Smooth muscle cell (in vitro differentiated cells): ENCODE results near the gene STAB2. TPM values are rescaled to one million over a fixed set of nuclear protein-coding genes. Genes with fewer than 3 reads are reported as not detected.

Experiments
- DNase-seq: peaks from one replicate; lab custom pipeline; 2025; ENCODE audit not compliant: unreplicated experiment; lab: John Stamatoyannopoulos, UW
- H2AFZ ChIP-seq: fragments of 200-600 bp; sonication (generic); 2 replicates; pipeline ENCODE4 v1.6.0; 2016; ENCODE audit warnings: antibody characterized with exemption, low read depth, mild to moderate bottlenecking
- H3F3A ChIP-seq: fragments of 200-600 bp; sonication (generic); 2 replicates; pipeline ENCODE4 v1.6.0; 2017; ENCODE audit warnings: antibody characterized with exemption, low read depth
- H3K27ac ChIP-seq: fragments of 200-600 bp; sonication (generic); 2 replicates; pipeline ENCODE4 v1.5.1; 2016; ENCODE audit warnings: low read depth, mild to moderate bottlenecking
- H3K27me3 ChIP-seq: fragments of 200-600 bp; sonication (generic); 2 replicates; pipeline ENCODE4 v1.6.1; 2016; ENCODE audit warnings: low read depth, mild to moderate bottlenecking
- H3K36me3 ChIP-seq: fragments of 200-600 bp; sonication (generic); 2 replicates; pipeline ENCODE4 v1.5.1; 2016; ENCODE audit warnings: low read depth
- H3K4me1 ChIP-seq: fragments of 200-600 bp; sonication (generic); 2 replicates; pipeline ENCODE4 v1.5.1; 2016; ENCODE audit warnings: low read depth
- H3K4me2 ChIP-seq: fragments of 200-600 bp; sonication (generic); 2 replicates; pipeline ENCODE4 v1.6.0; 2016; ENCODE audit warnings: mild to moderate bottlenecking
- H3K4me3 ChIP-seq: fragments of 200-600 bp; sonication (generic); 2 replicates; pipeline ENCODE4 v1.5.1; 2016; ENCODE audit warnings: mild to moderate bottlenecking
- H3K79me2 ChIP-seq: fragments of 200-600 bp; sonication (generic); 2 replicates; pipeline ENCODE4 v1.6.0; 2016; ENCODE audit warnings: low read depth, mild to moderate bottlenecking
- H3K9ac ChIP-seq: fragments of 200-600 bp; sonication (generic); 2 replicates; pipeline ENCODE4 v1.6.0; 2016; ENCODE audit warnings: low read depth
- H3K9me3 ChIP-seq: fragments of 200-600 bp; sonication (generic); replicated peaks from 2 replicates; pipeline ENCODE4 v1.5.1; 2016; ENCODE audit warnings: low read depth
- H4K20me1 ChIP-seq: fragments of 200-600 bp; sonication (generic); 2 replicates; pipeline ENCODE4 v1.6.0; 2016; ENCODE audit warnings: low read depth
- WGBS: methylation state at CpG from one replicate; pipeline ENCODE4 v1.1.7; 2016; ENCODE audit warnings: low lambda C conversion rate; 5-methylcytosine and 5-hydroxymethylcytosine counted together
- polyA plus RNA-seq: library from polyadenylated mRNA; unstranded; fragments of >200 nt; fragmentation: Nextera tagmentation; extraction: Ambion mirVana; gene quantifications from 2 replicates; pipeline ENCODE4 v1.2.1, GENCODE V29; 2016
- total RNA-seq: library from RNA; depleted of rRNA; stranded (reverse); fragments of >200 nt; gene quantifications from 2 replicates; pipeline ENCODE4 v1.2.3, GENCODE V29; 2014
- TF ChIP-seq, protein P1 (sequence below): fragments of 200-600 bp; sonication (generic); IDR thresholded peaks from 2 replicates; pipeline ENCODE4 v1.5.1; 2017; ENCODE audit warnings: borderline replicate concordance, mild to moderate bottlenecking, antibody characterized with exemption; ENCODE audit not compliant: insufficient read depth, poor library complexity, severe bottlenecking

The STAB2 gene
- total and polyA plus RNA-seq, 2 experiments from 2014 or later = not detected

GRCh38 chr12:103710544-103710943, 123.5 kb downstream of the STAB2 start:
- TF ChIP-seq, protein P1, sequence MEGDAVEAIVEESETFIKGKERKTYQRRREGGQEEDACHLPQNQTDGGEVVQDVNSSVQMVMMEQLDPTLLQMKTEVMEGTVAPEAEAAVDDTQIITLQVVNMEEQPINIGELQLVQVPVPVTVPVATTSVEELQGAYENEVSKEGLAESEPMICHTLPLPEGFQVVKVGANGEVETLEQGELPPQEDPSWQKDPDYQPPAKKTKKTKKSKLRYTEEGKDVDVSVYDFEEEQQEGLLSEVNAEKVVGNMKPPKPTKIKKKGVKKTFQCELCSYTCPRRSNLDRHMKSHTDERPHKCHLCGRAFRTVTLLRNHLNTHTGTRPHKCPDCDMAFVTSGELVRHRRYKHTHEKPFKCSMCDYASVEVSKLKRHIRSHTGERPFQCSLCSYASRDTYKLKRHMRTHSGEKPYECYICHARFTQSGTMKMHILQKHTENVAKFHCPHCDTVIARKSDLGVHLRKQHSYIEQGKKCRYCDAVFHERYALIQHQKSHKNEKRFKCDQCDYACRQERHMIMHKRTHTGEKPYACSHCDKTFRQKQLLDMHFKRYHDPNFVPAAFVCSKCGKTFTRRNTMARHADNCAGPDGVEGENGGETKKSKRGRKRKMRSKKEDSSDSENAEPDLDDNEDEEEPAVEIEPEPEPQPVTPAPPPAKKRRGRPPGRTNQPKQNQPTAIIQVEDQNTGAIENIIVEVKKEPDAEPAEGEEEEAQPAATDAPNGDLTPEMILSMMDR = no peak
- H3K79me2 ChIP-seq = no peaks in the 10 kb centered on the region
- DNase-seq = no peak
- no peaks in the 10 kb centered on the region for H4K20me1 ChIP-seq
- H3K4me1 ChIP-seq = no peaks in the 10 kb centered on the region
- 40% methylated on average over 1 of the region's 1 CpG for WGBS
- no peak overlapping the region for H3K4me3 ChIP-seq
- H3K9me3 ChIP-seq = no peaks in the 10 kb centered on the region
- no peak overlapping the region for H2AFZ ChIP-seq
- no peak overlapping the region for H3K9ac ChIP-seq
- H3K27ac ChIP-seq = no peak overlapping the region
- H3K4me2 ChIP-seq = no peak overlapping the region
- H3K36me3 ChIP-seq = no peaks in the 10 kb centered on the region
- peaks cover 35% of the 10 kb centered on the region for H3K27me3 ChIP-seq
- no peaks in the 10 kb centered on the region for H3F3A ChIP-seq

DNA sequence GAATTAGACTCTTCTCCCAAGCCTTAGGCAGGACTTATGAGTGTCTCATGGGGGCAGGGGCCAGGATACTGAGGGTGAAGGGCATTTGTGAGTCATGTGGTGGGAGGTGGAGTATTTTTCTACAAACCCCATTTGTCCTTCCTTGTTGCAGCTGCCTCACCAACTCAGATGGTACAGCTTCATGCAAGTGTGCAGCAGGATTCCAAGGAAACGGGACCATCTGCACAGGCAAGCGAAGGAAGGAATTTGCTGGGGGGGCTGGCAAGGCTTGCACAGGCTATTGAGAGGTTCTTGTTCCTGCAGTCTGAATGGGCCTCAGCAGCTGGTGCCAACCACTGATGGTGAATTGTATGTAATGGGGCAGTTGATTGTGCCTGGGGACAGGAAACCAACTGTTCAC, 125.1 kb downstream of the STAB2 start:
- peaks cover 25% of the 10 kb centered on the region for H3K27me3 ChIP-seq
- no peaks in the 10 kb centered on the region for H3K79me2 ChIP-seq
- no peak overlapping the region for H2AFZ ChIP-seq
- H4K20me1 ChIP-seq = no peaks in the 10 kb centered on the region
- no peak overlapping the region for H3K4me2 ChIP-seq
- H3K9ac ChIP-seq = no peak overlapping the region
- H3K4me1 ChIP-seq = no peaks in the 10 kb centered on the region
- no peak overlapping the region for H3K4me3 ChIP-seq
- H3F3A ChIP-seq = no peaks in the 10 kb centered on the region
- H3K9me3 ChIP-seq = no peaks in the 10 kb centered on the region
- WGBS = 87% methylated on average over 2 of the region's 2 CpGs
- DNase-seq = no peak
- TF ChIP-seq, protein P1 = no peak
- H3K36me3 ChIP-seq = no peaks in the 10 kb centered on the region
- no peak overlapping the region for H3K27ac ChIP-seq

DNA sequence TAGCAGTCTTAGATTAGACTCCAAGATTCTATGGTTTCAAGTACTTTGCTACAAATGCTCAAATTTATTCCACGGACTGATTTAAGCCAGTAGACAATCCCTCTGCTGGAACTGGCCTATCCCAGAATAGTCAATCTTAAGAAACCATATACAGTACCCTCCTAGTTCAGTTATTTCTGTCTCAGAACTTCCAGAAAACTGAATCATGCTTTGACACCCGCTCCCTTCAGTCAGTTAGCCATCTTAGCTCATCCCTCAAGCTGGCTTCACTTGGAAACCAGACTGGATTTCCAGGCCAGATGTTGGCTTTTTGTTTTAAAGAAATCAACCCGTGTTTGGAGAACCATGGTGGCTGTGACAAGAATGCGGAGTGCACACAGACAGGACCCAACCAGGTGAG, 128.4 kb downstream of the STAB2 start:
- no peaks in the 10 kb centered on the region for H3K36me3 ChIP-seq
- H3K27ac ChIP-seq = no peak overlapping the region
- no peaks in the 10 kb centered on the region for H3K9me3 ChIP-seq
- H3K4me3 ChIP-seq = no peak overlapping the region
- H2AFZ ChIP-seq = no peak overlapping the region
- no peaks in the 10 kb centered on the region for H3K79me2 ChIP-seq
- H3K4me1 ChIP-seq = no peaks in the 10 kb centered on the region
- H3K4me2 ChIP-seq = no peak overlapping the region
- no peak for DNase-seq
- H4K20me1 ChIP-seq = no peaks in the 10 kb centered on the region
- no peak overlapping the region for H3K9ac ChIP-seq
- peaks cover 9% of the 10 kb centered on the region for H3K27me3 ChIP-seq
- WGBS = 87% methylated on average over 4 of the region's 4 CpGs
- TF ChIP-seq, protein P1 = no peak
- H3F3A ChIP-seq = no peaks in the 10 kb centered on the region

DNA sequence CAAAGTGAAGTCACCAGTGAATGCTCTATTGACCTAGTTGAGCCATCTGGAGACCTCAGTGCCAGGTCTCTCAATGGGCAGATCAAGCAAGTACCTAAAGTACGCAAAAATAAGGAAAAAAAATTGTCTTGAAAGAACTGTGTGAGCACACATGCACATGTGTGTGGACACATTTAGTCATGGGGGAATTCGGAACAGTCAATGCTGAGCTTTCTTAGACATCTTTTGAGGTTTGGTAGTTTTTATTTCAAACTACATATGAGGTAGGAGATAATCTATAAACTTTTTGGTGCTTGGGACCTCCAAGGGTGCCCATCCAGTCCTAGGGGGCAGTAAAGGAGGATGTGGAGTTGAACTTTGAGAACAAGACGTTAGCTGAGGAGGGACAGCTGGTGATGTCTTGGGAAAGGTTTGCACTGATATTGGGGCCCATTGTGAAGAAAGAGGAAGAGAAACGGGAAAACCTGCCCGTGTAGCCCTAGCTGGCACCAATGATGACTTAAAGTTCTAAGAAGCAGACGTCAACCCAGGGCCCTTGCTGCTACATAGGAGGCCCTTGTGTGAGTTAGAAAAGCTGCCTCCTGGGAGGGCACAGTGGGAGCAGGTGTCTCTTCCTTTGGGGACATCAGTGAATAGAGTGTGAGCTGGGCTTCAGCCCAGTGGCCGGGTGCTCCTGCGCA, 129.6 kb downstream of the STAB2 start:
- DNase-seq = no peak
- H2AFZ ChIP-seq = no peak overlapping the region
- H3K79me2 ChIP-seq = no peaks in the 10 kb centered on the region
- no peaks in the 10 kb centered on the region for H3K9me3 ChIP-seq
- H3K4me1 ChIP-seq = no peaks in the 10 kb centered on the region
- 93% methylated on average over 8 of the region's 8 CpGs for WGBS
- peaks cover 9% of the 10 kb centered on the region for H3K27me3 ChIP-seq
- H3K4me3 ChIP-seq = no peak overlapping the region
- no peak overlapping the region for H3K27ac ChIP-seq
- H3K9ac ChIP-seq = no peak overlapping the region
- no peaks in the 10 kb centered on the region for H3F3A ChIP-seq
- no peaks in the 10 kb centered on the region for H4K20me1 ChIP-seq
- no peak overlapping the region for H3K4me2 ChIP-seq
- H3K36me3 ChIP-seq = no peaks in the 10 kb centered on the region
- TF ChIP-seq, protein P1 = no peak
